GOT3 (cell line): ENCODE data around the gene AMFR.

Experiments
- DNase-seq: peaks from one replicate; lab custom pipeline; 2025; ENCODE audit warnings: mixed read lengths; lab: John Stamatoyannopoulos, UW

AMFR gene

GRCh38 chr16:56425439-56425832 is at the start of gene AMFR:
TSS of gene AMFR (minus strand) at chr16:56425545. CDS start at chr16:56425327, 218 bp downstream.
- peak; percentile 34 for DNase-seq

DNA sequence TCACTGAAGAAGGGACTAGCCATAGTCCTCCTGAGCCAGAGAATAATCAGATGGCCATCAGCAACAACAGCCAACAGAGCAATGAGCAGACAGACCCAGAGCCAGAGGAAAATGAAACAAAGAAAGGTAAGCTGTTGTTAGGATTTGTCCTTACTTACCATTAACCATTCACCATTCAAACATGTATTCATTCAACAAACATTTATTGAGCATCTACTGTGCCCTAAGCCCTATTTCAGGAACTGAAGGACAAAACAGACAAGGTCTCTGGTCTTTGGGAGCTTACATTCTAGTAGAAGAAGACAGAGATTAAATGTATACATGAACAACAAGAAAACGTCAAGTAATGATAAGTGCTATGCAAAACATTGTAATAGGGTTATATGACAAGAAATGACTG is 45.3 kb upstream of the AMFR start:
- no peak for DNase-seq

DNA sequence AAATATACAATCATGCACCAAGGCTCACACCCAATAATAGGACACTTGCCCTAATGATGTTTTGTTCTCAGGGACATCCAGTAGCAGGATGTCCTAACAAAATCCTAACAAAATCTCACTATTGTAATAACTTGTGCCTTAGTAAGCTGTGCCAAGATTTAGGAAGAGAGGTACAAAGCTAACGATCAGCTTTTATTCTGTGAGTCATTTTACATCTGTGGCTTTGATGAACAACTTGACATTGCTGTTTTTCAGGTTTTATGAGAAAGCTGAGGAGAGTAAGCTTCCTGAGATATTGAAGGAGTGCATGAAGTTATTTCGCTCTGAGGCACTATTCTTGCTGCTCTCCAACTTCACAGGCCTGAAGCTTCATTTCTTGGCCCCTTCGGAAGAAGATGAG is 44.9 kb upstream of the AMFR start:
- no peak for DNase-seq

DNA sequence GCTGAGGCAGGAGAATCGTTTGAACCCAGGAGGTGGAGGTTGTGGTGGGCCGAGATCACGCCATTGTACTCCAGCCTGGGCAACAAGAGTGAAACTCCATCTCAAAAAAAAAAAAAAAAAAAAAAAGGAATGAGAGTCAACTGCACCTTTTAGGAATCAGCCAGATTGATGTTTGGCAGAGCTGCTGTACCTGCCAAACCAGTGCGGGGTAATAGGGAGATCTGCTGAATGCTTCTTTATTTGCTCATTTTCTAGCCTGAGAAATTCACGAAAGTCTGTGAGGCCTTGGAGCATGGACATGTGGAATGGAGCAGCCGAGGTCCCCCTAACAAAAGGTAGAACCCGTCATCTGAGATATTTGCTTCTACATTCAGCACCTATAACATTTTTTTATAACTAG is 44.4 kb upstream of the AMFR start:
- no peak for DNase-seq

- DNase-seq, result no peak
Measured at GRCh38 chr16:56468800-56469199, 43.5 kb upstream of the AMFR start.

- DNase-seq, result no peak
Measured at GRCh38 chr16:56466344-56466743, 41.0 kb upstream of the AMFR start.

GRCh38 chr16:56463153-56463552 is 37.8 kb upstream of the AMFR start:
- no peak for DNase-seq

DNA sequence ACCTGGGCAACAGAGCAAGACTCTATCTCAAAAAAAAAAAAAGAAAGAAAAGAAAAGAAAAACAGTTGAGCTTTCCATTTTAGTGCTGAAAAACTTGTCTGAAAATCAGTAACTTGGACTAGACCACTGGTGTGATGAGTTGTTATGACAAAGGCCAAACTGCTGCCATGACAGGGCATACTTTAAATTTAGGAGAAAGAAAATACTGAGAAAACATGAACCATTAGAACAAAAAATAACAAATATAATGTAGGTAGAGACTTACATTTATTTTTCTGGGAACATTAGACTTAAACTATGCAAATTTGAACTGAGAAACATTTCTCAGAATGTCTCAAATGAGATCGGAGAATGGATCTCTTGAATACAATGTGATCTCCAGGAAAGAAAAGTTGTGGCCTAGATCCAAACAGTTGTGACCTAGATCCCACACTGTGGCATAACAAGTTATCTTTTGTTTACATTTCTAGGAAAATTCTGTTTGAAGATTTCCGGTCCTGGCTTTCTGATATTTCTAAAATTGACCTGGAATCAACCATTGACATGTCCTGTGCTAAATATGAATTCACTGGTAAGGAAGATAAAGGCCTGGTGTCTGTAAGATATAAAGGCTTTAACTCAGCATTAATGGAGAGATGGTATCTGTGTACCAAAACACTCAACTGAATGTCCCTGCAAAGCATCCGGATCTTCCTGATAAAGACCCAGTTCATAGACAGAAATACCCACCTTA is 36.9 kb upstream of the AMFR start:
- DNase-seq, result no peak

GRCh38 chr16:56460101-56460500 is 34.8 kb upstream of the AMFR start:
- DNase-seq, result no peak

DNA sequence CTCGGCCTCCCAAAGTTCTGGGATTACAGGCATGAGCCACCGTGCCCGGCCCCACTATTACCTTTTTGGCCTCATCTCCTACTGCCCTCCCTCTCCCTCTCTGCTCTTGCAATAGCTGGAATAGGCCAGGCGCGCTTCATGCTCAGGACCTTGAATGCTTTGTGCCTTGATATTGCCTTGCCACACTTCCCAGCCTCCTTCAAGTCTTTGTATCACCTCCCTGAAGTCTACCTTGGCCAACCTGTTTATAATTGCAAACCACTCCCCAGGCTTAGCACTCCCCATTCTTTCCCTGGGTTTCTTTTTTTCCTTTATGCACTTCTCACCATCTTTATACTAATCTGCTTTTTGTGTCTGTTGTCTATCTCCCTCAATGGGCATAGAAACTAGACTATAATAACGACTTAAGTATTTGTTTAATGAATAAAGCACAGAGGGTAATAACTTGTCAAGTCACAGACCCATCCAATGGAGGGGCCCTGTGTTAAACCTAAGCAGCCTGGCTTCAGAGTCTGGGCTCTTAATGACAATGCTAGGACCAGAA is 32.7 kb upstream of the AMFR start:
- DNase-seq, result no peak

- no peak for DNase-seq
Measured at GRCh38 chr16:56451753-56452689, 26.7 kb upstream of the AMFR start.

GRCh38 chr16:56450986-56451752 is 25.8 kb upstream of the AMFR start, which contains the start of the genes NUDT21 and OGFOD1:
TSS of gene NUDT21 (minus strand) at chr16:56451332. CDS start at chr16:56451202, 130 bp downstream.
TSS of gene OGFOD1 (plus strand) at chr16:56451554. CDS start at chr16:56451613, 59 bp downstream.
- peak; percentile 64 for DNase-seq

DNA sequence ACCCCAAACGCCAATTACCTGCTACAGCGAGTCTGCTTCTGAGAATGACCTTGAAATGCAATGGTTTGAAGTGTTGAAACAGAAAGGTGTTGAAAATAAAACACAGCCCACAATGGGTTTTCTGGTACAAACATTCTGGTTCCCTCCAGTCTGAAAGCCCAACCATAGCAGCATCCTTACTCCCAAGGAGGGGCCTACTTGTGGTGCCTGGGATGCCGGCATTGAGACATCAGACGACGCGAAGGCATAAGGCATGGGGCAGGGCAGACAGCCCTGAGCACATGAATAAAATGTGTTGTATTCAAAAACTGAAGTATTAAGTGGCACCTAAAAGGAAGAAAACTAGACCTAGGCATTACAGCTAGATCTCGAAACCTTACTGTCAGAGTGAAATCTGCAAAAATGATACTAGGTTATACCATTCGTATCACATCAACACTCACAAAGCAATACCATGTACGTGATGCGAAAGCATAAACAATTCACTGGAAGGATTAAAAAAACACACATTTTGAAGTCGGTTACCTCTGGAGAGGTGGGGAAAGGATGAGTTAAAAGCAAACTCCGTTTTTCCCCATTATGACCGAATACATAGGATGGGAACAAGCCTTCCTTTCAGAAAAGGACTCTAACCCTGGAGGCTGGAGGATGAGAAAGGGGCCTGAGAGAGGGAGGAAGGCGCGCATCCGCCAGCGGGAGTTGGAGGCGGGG is 25.1 kb upstream of the AMFR start:
- no peak for DNase-seq

DNA sequence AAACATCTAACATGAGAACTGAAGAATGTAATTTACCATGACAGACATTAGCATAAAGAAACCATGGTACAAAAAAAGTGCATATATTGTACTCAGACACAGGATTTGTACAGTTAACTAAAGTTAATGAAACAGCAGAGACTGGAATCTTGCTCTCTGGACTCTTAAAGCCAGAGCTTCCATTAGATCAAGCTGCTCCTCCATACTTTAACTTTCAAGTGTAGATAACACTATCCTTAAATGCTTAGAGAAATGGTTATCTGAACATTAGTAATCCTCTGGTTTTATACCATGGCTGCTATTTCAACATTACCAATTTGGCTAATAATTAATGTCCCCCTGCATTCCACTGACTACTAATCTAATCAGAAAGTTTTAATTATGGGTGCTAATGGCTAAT is 22.7 kb upstream of the AMFR start:
- DNase-seq, result no peak

DNA sequence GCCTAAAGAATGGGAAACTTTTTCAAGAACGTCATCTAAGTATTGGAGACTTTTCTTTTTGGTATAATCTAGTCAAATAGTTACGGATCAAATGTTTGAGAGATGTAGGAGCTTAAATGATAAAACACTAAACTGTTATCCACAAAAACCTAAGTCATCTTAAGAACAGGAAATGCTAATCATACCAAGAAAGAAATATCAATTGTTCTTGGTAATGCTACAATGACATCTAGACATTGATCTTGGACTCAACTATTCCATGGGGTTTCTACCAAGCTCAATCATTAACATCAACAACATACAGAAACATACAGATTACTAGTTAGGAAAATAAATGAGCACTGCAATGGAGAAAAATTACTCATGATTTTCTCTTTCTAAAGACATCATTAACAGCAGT is 21.9 kb upstream of the AMFR start:
- DNase-seq, result no peak

DNA sequence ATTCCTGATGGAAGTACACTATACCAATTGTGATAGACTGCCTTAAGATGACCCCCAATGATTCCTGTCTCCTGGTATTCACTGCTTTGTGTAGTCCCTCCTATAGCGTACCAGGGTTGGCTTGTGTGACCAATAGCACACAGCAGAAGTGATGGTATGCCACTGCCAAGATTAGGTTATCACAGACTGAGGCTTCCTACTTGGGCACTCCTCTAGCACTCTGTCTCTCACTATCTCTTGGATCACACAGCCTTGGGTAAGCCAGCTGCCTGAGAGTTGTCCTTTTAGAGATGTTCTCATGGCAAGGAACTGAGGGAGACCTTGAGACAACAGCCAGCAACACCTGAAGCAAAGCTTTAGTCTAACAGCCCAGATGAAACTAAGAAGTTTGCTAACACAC is 12.7 kb upstream of the AMFR start:
- no peak for DNase-seq

DNA sequence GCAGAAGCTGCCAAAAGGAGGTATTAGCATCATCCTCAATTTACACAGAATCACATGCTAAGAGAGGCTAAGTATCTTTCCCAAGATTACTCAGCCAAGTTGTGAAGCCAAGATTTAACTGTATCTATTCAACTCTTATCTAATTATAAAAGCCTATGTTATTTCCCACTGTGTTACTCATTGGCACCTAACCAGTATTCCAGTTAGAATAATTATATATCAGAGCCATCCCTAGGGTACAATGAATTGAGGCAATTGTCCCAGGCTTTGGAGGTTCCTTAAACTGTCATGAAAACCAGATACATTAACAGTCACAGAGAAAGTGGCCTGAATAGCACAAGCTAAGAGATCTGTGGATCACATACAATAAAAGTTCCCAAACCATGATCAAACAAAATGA is 10.9 kb upstream of the AMFR start:
- no peak for DNase-seq

GRCh38 chr16:56428091-56428490 is 2.7 kb upstream of the AMFR start:
- DNase-seq, result no peak

DNA sequence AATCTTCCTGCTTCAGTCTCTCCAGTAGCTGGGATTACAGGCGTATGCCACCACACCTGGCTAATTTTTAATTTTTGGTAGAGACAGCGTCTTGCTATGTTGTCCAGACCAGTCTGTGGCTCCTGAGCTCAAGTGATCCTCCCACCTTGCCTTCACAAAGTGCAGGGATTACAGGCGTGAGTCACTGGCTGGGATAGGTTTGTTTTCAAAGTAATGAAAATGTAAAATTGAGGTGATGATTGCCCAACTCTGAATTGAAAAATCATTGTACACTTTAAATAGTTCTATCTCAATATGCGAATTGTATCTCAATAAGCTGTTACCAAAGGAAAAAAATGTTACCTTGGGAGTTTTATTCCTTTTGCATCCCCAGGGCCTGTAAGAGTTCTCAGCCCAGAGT is 1.2 kb upstream of the AMFR start:
- no peak for DNase-seq

DNA sequence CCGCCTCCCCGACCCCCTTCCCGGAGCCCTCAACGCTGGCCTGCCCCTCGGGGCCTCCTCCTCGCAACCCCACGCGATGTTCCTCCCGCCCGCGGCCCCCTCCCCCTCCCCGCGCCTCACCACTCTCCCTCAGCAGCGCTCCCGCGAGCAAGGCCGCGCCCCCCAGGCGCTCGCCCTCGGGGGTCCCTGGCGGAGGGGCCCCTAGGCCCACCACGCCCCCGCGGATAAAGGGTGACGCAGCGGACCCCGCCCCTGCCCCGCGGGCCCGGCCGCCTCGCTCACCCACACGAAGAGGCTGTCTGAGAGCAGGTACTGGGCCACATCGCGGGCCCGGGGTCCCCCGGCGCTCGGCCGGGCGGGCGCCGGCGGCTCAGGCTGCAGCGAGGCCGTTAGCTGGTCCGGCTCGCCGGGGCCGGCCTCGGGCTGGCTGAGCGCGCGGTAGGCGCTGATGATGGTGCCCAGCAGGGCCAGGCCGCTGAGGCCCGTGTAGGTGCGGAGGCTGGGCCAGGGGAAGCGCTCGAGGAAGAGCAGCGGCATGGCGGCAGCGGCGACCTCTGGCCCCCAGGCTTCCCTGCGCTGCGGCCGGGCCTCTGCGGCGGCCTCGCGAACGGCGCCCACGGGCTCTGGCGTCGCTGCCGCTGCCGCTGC is 430 bp downstream of the AMFR start:
- DNase-seq, result no peak

GRCh38 chr16:56424404-56424764 is 961 bp downstream of the AMFR start:
- DNase-seq, result no peak
